Midbrain (tissue), 1 donor: Measurements from ENCODE around the gene PEX11G.

Experiments
- DNase-seq: peaks from one replicate; lab custom pipeline; 2025; lab: John Stamatoyannopoulos, UW

PEX11G gene

DNA sequence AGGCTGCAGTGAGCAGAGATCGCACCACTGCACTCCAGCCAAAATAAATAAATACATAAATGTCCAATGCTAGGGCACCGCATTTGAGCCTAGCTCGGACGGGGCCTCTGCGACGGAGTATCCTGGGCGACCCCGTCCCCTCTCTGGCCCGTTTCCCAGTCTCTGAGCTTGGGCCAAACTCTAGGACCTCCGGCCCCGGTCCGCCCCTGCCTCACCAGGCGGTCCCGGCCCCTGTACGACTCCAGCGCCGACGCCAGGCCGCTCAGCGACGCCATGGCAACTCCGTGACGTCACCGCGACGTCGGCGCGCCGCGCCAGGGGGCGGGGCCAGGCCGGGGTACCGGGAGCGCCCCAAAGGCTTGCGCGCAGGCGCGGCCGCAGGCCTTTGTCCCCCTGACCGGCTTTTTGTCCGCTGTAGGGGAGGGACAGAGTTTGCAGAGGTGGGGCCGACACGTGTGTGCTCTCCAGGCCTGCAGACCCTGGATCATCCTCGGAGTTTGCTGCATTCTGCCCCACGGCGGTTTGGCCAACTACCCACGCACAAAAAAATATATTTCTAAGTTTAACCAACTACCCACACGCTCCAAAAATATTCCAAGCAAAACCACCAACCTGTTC lies at the start of gene PEX11G:
Gene PEX11G (minus strand): TSS at position 300 of the 618 bp plus-strand sequence. CDS start 25 bp downstream, at position 275.
- DNase-seq, result peak; percentile 89

DNA sequence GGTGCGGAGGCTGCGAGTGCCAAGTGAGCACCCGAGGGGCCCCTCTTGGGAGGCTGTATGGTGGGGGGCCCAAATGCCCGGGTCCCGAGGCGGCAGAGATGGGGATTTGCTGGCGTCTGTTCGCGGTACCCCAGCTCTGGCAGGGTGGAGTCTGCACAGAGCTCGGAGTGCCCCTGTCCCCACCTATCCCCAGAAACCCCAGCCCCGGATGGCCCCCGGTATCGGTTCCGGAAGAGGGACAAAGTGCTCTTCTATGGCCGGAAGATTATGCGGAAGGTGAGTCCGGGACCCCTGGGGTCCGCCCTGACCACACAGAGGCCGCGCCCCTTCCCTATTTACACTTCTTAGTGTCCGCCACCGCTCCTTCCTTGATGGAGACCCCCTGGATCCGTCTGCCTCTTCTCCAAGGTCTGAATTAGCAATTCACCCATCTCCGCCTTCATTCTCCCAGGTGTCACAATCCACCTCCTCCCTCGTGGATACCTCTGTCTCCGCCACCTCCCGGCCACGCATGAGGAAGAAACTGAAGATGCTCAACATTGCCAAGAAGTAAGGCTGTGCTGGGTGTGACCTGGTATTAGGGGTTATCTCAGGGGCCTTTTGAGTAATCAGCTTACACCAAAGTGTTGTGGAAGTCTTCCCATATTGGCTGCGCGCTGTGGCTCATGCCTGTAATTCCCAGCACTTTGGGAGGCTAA lies 47.3 kb upstream of the PEX11G start:
- no peak for DNase-seq

DNA sequence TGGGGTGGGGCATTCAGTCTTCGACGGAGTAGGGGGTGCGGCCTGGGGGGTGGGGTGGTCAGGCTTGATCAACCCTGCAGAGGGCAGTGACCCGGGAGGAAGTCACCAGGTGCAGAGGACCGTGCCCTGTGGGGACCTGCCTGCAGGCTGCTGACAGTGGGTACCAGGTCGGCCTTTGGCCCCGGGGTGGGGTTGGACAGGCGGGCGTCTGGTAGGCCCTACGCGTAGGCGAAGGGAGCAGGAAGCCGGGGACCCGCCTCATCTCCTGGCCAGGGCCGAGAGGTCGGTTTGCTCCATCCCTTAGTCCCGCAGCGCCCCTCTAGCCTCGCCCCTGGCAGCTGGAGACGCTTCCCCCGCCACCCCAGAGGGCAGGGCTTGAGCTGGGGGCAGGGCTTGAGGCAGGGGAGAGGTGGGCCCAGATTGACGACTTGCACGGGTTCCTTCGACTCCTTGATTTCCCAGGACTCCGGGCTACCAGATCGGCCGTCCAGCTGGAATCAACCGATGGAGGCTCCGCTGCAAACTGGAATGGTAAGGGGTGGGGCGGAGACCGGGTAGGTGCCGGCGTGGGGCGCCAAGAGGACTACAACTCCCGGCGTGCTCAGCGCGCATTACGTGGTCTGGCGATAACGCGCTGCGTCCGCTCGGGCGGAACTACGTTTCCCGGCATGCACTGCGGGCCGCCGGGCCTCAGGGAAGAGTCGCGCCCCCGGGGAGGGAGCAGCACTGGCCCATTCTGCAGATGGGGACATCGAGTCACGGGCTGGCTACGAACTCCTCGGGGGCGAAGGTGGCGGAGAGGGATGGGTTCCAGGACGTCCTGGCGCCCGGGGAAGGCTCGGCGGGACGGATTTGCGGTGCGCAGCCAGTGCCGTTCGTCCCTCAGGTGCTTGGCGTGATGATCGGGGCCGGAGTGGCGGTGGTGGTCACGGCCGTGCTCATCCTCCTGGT lies 46.5 kb upstream of the PEX11G start, which contains the start of gene PNPLA6:
Gene PNPLA6 (plus strand): TSS at position 671 of the 951 bp plus-strand sequence. CDS start 72 bp downstream, at position 743.
- DNase-seq, result peak; percentile 95

DNA sequence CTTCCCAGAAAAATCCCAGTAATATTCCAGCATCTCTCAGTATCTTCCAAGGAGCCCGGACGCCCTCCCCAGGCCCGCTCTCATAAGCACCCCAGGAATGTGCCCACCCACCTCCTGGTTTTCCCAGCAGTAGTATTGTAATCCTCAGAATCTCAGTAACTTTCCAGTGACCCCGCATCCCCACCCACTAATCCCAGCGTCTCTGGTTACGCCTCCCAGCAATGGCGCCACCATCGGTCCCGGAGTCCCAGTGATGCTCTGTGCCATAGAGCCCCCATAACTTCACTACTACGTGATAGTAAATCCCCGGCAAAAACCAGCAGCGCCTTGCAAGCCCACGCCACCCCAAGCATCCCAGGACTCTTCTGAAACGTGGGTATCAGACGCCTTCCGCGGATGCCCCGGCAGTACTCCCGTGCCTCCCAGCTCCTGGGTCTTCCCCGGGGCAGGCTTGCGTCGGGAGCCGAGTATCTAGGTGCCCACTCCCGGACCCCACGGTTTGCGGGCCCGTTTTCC lies 45.8 kb upstream of the PEX11G start:
- peak; percentile 71 for DNase-seq

DNA sequence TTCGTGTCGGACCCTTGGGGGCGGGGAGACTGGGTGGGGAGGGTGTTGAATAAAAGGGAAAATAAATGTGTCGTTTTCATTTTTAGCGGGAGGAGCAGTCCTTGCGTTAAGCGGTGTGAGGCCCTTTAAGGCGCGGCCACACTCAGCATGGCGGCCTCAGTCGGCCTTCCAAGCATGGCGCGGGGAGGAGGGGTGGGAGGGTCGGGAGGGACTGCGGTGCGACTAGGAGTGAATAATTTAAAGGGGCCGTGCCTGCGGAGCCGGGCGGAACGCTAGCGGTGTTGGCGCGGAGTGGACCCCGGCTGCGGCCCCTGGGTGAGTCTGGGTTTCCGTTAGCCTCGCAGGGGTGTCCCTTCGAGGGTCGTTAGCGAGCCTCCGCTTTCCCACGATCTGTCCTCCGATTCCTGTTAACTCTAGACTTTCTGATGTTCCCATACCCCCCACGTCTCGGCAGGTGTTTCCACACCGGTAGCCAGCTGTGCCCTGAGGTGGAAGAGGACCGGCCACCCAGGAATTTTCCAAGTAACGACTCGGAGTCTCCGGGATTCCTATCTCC lies 45.2 kb upstream of the PEX11G start:
- DNase-seq, result peak; percentile 92

DNA sequence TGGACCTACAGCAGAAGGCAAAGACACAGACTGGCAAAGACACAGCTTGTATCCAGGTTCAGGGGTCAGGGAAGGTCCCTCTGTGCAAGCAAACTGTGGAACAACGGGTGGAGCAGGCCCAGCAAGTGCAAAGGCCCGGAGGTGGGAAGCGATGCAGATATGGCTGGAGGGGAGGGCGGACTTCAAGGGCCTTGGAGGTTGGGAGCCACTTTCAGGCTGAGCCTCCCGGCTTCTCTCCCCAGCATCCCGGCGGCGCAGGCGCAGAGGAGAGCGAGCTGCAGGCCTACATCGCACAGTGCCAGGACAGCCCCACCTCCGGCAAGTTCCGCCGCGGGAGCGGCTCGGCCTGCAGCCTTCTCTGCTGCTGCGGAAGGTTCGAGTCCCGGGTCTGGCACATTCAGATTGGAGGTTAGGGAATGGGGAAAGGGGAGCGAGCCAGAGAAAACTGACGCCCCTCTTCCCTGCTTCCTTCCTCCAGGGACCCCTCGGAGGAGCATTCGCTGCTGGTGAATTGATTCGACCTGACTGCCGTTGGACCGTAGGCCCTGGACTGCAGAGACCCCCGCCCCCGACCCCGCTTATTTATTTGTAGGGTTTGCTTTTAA lies 44.5 kb upstream of the PEX11G start:
- peak; percentile 9 for DNase-seq

DNA sequence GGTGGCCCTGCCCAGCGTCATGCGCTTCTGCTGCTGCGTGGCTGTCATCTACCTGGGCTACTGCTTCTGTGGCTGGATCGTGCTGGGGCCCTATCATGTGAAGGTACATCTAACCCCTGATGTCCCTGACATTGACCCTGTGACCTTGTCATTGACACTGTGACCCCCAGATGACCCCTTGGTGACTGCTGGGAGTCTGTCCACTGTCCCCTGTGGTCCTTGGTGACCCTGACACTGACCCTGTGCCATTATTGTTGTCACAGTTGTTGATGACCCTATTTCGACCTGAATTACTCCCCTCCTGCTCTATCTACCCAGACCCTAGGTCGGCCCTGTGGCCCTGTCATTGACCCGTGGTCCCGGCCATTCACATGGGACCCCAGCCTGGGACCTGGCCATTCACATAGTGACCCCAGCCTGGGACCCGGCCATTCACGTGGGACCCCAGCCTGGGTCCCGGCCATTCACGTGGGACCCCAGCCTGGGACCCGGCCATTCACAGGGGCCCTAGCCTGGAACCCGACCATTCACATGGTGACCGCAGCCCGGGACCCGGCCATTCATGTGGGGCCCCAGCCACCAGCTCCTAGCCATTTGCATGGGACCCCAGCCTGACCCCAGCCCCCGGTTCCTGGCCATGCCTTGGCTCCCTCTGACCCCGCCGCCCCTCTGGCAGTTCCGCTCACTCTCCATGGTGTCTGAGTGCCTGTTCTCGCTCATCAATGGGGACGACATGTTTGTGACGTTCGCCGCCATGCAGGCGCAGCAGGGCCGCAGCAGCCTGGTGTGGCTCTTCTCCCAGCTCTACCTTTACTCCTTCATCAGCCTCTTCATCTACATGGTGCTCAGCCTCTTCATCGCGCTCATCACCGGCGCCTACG lies 41.0 kb upstream of the PEX11G start:
- DNase-seq, result no peak

DNA sequence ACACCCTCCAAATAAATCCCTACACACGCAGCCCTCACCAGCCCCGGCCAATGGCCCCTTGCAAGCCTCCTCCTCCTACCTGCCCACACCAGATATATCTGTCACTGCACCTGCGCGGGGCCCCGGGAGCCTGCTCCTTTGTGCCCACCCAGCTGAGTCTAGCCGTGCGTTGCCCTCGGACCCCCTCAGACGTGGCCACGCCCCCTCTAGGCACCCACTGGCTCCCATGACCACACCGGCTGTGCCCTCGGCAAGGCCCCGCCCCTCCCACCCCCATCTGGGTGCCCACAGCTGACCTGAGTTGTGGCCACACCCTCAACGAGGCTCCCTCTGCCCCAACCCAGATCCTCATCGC lies 40.4 kb upstream of the PEX11G start:
- DNase-seq, result no peak

DNA sequence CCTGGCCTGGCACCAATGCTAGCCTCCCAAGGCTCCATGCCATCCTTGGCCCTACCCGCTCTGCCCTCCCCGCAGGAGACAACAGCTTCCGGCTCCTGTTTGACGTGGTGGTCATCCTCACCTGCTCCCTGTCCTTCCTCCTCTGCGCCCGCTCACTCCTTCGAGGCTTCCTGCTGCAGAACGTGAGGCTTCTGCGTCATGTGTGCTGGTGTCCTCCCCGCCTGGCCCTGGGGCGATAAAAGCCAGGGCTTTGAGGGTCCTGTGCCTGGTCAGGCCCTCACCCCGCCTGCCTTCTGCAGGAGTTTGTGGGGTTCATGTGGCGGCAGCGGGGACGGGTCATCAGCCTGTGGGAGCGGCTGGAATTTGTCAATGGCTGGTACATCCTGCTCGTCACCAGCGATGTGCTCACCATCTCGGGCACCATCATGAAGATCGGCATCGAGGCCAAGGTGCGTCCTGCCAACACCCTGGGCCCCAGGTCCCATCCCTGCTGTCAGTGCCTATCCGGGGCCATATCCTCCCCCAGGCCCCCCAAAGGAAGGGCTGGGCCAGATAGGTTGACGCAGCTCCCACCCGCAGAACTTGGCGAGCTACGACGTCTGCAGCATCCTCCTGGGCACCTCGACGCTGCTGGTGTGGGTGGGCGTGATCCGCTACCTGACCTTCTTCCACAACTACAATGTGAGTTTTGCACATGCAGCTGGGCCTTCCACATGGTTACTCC lies 39.8 kb upstream of the PEX11G start:
- no peak for DNase-seq

DNA sequence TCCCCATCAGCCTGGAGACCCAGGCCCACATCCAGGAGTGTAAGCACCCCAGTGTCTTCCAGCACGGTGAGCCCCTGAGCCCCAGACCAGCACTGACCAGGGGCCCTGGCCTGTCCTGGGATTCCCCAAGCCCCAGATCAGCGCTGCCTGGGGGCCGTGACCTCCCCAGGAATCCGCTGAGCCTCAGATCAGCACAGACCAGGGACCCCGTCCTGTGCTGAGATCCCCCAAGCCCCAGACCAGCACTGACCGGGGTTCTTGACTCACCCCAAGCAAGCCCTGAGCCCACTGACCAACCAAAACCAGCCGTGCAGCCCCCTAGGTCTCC lies 39.3 kb upstream of the PEX11G start:
- no peak for DNase-seq

DNA sequence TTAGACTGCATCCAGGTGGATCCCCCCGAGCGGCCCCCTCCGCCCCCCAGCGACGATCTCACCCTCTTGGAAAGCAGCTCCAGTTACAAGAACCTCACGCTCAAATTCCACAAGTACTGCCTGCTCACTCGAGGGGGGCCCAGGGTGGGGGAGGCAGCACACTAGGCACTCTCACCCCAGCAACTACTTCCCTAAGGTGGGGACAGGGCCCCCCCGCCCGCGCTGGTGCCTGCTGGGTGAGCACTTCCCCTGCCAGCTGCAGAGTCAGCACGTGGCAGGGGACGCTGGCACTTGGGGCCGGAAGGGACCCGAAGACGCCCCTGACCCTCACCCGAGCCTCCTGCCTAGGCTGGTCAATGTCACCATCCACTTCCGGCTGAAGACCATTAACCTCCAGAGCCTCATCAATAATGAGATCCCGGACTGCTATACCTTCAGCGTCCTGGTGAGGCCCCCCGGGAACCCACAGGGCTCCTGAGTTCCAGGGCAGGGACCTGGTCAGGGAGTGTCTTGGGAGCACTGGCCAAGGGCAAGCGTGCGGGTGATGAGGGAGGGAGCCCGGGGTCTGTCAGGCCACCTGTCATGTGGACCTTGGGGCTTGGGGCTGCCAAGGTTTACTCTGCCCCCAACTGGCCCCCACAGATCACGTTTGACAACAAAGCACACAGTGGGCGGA lies 38.8 kb upstream of the PEX11G start:
- peak; percentile 10 for DNase-seq

DNA sequence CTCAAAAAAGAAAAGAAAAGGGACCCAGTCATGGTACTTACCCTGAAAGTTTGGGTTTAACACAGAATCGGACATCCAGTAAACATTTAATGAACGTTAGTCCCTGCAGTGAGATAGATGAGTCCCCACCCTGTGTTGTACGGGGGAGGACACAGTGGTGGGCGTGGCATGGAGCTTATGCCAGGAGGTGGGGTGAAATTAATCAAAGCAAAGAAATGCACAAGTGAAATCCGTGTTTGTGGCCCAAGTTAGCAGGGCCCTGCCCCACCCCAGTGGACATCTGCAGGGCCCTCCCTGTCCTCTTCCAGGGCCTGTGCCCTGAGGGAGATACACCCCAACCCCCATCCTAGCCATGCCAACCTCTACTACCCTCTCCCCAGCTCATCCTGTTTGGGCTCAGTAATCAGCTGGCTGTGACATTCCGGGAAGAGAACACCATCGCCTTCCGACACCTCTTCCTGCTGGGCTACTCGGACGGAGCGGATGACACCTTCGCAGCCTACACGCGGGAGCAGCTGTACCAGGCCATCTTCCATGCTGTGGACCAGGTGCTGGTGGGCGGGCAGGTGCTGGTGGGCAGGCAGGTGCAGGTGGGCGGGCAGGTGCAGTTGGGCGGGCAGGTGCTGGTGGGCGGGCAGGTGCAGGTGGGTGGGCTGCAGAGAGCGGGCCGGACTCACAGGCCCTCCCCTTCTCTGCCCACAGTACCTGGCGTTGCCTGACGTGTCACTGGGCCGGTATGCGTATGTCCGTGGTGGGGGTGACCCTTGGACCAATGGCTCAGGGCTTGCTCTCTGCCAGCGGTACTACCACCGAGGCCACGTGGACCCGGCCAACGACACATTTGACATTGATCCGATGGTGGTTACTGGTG lies 37.5 kb upstream of the PEX11G start:
- DNase-seq, result no peak

DNA sequence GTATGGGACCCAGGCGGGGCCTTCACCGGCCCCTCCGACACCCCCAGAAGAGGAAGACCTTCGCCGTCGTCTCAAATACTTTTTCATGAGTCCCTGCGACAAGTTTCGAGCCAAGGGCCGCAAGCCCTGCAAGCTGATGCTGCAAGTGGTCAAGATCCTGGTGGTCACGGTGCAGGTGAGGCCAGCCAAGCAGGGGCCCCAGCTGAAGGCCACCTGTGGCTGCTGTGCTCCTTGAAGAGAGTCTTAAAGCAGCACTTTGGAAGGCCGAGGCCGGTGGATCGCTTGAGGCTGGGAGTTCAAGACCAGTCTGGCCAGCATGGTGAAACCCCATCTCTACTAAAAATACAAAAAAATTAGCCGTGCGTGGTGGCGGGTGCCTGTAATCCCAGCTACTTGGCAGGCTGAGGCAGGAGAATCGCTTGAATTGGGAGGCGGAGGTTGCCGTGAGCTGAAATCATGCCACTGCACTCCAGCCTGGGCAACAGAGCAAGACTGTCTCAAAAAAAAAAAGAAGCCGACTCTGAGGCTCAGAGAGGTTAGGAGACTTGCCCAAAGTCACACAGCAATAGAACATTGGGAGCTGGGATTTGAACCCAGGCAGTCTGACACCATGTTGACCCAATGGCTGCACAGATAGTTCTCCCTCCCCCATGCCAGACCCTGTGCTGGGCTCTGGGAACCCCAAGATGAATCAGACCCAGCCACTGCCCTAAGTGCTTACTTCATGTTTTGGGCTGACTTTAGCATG lies 36.3 kb upstream of the PEX11G start:
- DNase-seq, result no peak

DNA sequence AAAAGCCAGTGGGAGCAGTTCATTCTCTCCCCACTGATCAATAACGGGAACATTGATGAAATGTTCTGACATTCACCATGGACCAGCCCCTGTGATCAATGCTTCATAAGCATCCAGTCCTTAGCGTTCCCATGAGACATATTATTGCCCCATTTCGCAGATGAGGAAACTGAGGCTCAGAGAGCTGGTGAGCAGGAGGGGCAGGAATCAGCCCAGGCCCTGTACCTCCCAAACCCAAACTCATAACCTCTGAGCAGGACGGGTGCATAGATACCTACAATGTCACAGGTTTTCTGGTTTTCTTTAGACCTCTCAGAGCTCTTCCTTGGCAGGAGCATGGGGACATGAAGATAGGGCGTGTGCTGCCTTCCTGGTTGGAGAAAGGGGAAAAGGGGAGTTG lies 35.7 kb upstream of the PEX11G start:
- no peak for DNase-seq

DNA sequence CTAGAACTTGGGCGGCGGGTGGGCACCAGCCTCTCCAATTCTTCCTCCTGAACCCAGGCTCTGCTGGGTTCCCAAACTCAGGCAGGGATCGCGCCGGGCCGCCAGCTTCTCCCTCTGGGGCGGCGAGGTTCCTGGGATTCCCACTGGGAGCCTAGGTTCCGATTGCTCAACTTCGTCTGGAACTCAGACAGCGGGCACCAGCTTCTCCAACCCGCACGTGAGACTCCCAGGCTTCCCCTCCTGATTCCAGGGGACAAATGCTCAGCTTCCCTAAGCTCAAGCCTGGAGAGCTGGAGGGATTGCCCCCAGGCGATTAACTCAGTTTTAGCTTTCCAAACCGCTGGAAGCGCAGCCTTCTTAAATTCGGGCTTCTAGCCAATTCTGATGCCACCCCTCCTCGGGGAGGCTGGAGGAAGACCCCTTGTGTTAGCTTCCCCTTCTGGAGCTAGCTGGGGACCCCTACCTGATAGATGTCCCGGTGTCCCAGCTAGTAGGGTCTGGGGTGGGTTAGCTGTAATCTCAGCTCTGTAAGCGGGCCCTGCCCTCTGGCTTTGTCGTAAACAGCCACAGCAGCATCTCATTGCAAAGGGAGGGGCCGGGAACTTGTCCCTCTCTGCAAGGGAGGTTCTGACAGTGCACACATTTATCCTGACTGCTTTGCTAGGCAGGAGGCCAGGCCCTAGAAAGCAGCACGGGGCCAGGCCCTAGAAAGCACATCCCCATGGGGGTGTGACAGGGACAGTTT lies 34.3 kb upstream of the PEX11G start:
- DNase-seq, result no peak

DNA sequence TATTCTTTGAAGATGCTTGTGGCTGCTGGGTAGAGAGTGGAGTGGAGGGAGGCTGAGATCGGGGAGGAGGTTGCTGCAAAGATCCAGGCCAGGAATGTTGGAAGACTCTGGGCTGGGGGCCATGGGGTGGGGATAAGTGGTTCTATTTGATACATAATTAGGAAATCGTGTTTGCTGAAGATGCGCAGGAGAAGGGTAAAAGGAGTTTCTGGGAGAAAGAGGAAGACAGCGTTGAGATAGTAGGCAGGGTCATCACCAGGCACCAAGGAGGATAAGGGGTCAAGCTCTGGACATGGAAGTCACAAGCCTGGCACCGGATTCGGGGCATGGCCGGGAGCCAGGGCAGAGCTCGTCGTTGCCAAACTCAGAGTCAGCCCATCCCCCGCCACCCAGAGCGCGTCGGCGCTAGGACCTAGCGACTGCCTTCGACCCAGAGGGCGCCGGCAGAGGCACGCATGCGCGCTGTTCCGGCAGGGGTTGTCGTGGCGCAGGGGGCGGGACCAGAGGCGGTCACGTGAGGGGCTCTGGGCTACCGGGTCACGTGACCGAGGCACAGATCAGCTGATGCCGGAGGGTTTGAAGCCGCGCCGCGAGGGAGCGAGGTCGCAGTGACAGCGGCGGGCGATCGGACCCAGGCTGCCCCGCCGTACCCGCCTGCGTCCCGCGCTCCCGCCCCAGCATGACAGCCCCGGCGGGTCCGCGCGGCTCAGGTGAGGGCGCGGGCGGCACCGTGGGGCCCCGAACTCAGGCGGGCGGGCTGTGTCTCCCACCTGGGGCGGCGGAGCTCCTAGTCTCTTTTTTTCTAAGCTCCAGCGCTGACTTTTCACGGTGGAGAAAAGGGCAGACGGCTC lies 33.5 kb upstream of the PEX11G start, which contains the start of gene MCOLN1:
Gene MCOLN1 (plus strand): TSS at position 553 of the 851 bp plus-strand sequence. CDS start 127 bp downstream, at position 680.
- peak; percentile 98 for DNase-seq
